NCI-H526 treated with DMSO at 0.1 percent for 48 hours (cell line): ENCODE measurements around the gene AKAP13.
"Not testable (repeated sequence)": the region's sequence is repeated elsewhere in the genome, so short reads cannot be mapped to it uniquely, and the experiment has no call there.

Source experiments
- DNase-seq: peaks from one replicate; lab custom pipeline; 2025; lab: John Stamatoyannopoulos, UW

The AKAP13 gene

GRCh38 chr15:85380217-85380811 is at the start of gene AKAP13:
TSS of gene AKAP13 (plus strand) at chr15:85380603. CDS start at chr15:85485721, 105,118 bp downstream.
- DNase-seq = peak; percentile 96

- peak; percentile 64 for DNase-seq
Measured at GRCh38 chr15:85330901-85331588, 49.4 kb upstream of the AKAP13 start.

GRCh38 chr15:85331655-85332285 is 48.6 kb upstream of the AKAP13 start:
- DNase-seq = no peak

- DNase-seq = no peak
Measured at GRCh38 chr15:85333132-85333831, 47.1 kb upstream of the AKAP13 start.

- no peak for DNase-seq
Measured at GRCh38 chr15:85334241-85334640, 46.2 kb upstream of the AKAP13 start.

GRCh38 chr15:85335193-85335942 is 45.0 kb upstream of the AKAP13 start:
- DNase-seq = no peak

GRCh38 chr15:85336880-85337279 is 43.5 kb upstream of the AKAP13 start:
- no peak for DNase-seq

- DNase-seq = no peak
Measured at GRCh38 chr15:85337425-85338074, 42.9 kb upstream of the AKAP13 start.

GRCh38 chr15:85340321-85340665 is 40.1 kb upstream of the AKAP13 start:
- DNase-seq = no peak

GRCh38 chr15:85340852-85341251 is 39.6 kb upstream of the AKAP13 start:
- no peak for DNase-seq

GRCh38 chr15:85342163-85342562 is 38.2 kb upstream of the AKAP13 start:
- DNase-seq = not testable (repeated sequence)

GRCh38 chr15:85343443-85343842 is 37.0 kb upstream of the AKAP13 start:
- DNase-seq = not testable (repeated sequence)

- not testable (repeated sequence) for DNase-seq
Measured at GRCh38 chr15:85344241-85344640, 36.2 kb upstream of the AKAP13 start.

GRCh38 chr15:85344653-85345114 is 35.7 kb upstream of the AKAP13 start:
- DNase-seq = not testable (repeated sequence)

GRCh38 chr15:85345196-85345918 is 35.0 kb upstream of the AKAP13 start:
- not testable (repeated sequence) for DNase-seq

- DNase-seq = not testable (repeated sequence)
Measured at GRCh38 chr15:85346462-85347084, 33.8 kb upstream of the AKAP13 start.

GRCh38 chr15:85347264-85348047 is 32.9 kb upstream of the AKAP13 start:
- peak; percentile 78 for DNase-seq

GRCh38 chr15:85348048-85348766 is 32.2 kb upstream of the AKAP13 start:
- not testable (repeated sequence) for DNase-seq

GRCh38 chr15:85349062-85349461 is 31.3 kb upstream of the AKAP13 start:
- not testable (repeated sequence) for DNase-seq
